Parathyroid adenoma (tissue), 2 donors: ENCODE data around the gene GABRQ.

Source experiments
- H2AFZ ChIP-seq: fragments of 300-600 bp; sonication (generic); one replicate; pipeline ENCODE4 v1.7.0; 2017; ENCODE audit warnings: antibody characterized with exemption, mild to moderate bottlenecking
- H3K27ac ChIP-seq: fragments of 300-600 bp; sonication (generic); one replicate; pipeline ENCODE4 v1.7.0; 2017
- H3K27me3 ChIP-seq: fragments of 300-600 bp; sonication (generic); one replicate; pipeline ENCODE4 v1.7.0; 2017; ENCODE audit warnings: low read length; ENCODE audit not compliant: control insufficient read depth, insufficient read depth
- H3K36me3 ChIP-seq: fragments of 300-600 bp; sonication (generic); one replicate; pipeline ENCODE4 v1.7.0; 2017; ENCODE audit warnings: low read length; ENCODE audit not compliant: control insufficient read depth, insufficient read depth
- H3K4me1 ChIP-seq: fragments of 300-600 bp; sonication (generic); one replicate; pipeline ENCODE4 v1.7.0; 2017; ENCODE audit warnings: control low read depth
- H3K4me2 ChIP-seq: fragments of 300-600 bp; sonication (generic); one replicate; pipeline ENCODE4 v1.7.0; 2017; ENCODE audit warnings: low read length
- H3K4me3 ChIP-seq: fragments of 300-600 bp; sonication (generic); one replicate; pipeline ENCODE4 v1.7.0; 2017; ENCODE audit warnings: low read depth, low read length
- H3K79me2 ChIP-seq: fragments of 300-600 bp; sonication (generic); one replicate; pipeline ENCODE4 v1.7.0; 2017; ENCODE audit warnings: control low read depth
- H3K9ac ChIP-seq: fragments of 300-600 bp; sonication (generic); one replicate; pipeline ENCODE4 v1.7.0; 2017; ENCODE audit warnings: mild to moderate bottlenecking
- H3K9me3 ChIP-seq: fragments of 300-600 bp; sonication (generic); one replicate; pipeline ENCODE4 v1.7.0; 2017; ENCODE audit warnings: low read length; ENCODE audit not compliant: control insufficient read depth
- CTCF ChIP-seq: fragments of 300-600 bp; sonication (generic); IDR thresholded peaks from one replicate; pipeline ENCODE4 v1.7.0; 2017; ENCODE audit warnings: antibody characterized with exemption, mild to moderate bottlenecking
- donor health status: primary hyperparathyroidism.

The GABRQ gene

GRCh38 chrX:152656087-152656486 lies 18.4 kb downstream of the GABRQ start:
- H3K79me2 ChIP-seq = no peaks in the 10 kb centered on the region
- no peaks in the 10 kb centered on the region for H3K9me3 ChIP-seq
- no peaks in the 10 kb centered on the region for H3K27me3 ChIP-seq
- H3K4me1 ChIP-seq = no peaks in the 10 kb centered on the region
- no peak for TF ChIP-seq CTCF
- H3K27ac ChIP-seq = no peak overlapping the region
- no peak overlapping the region for H3K9ac ChIP-seq
- no peak overlapping the region for H2AFZ ChIP-seq
- no peak overlapping the region for H3K4me2 ChIP-seq
- H3K36me3 ChIP-seq = no peaks in the 10 kb centered on the region
- no peak overlapping the region for H3K4me3 ChIP-seq

- Histone ChIP-seq H3K27me3 (no peaks in the 10 kb centered on the region), H2AFZ (no peak overlapping the region), H3K4me3 (no peak overlapping the region), H3K9me3 (no peaks in the 10 kb centered on the region), H3K4me2 (no peak overlapping the region), H3K9ac (no peak overlapping the region), H3K79me2 (no peaks in the 10 kb centered on the region), H3K36me3 (no peaks in the 10 kb centered on the region), H3K27ac (no peak overlapping the region), H3K4me1 (no peaks in the 10 kb centered on the region)
- no peak for TF ChIP-seq CTCF
Observed at GRCh38 chrX:152656890-152657289, 19.2 kb downstream of the GABRQ start.

DNA sequence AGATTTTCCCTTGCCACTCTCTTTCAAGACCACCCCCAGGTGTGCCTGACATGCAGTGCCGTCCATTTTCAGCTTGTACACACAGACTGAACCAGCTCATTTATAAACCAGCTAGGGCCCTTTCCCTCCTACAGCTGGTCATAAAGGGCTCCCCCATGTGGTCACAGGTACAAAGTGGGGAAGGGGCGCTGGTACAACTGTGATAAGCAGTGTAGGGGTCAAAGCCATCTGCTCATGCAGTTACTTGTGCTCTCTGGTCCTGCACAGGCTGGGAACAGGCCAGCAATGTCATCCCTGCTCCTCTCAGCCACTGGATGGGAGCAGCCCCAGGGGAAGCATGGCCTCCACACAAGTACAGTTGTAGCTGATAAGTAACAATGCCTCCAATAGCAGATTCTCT lies 20.6 kb downstream of the GABRQ start:
- Histone ChIP-seq H3K27ac (no peak overlapping the region), H3K27me3 (no peaks in the 10 kb centered on the region), H3K79me2 (no peaks in the 10 kb centered on the region), H3K4me2 (no peak overlapping the region), H2AFZ (no peak overlapping the region), H3K4me3 (no peak overlapping the region), H3K4me1 (no peaks in the 10 kb centered on the region), H3K36me3 (no peaks in the 10 kb centered on the region), H3K9ac (no peak overlapping the region), H3K9me3 (no peaks in the 10 kb centered on the region)
- TF ChIP-seq CTCF = no peak

DNA sequence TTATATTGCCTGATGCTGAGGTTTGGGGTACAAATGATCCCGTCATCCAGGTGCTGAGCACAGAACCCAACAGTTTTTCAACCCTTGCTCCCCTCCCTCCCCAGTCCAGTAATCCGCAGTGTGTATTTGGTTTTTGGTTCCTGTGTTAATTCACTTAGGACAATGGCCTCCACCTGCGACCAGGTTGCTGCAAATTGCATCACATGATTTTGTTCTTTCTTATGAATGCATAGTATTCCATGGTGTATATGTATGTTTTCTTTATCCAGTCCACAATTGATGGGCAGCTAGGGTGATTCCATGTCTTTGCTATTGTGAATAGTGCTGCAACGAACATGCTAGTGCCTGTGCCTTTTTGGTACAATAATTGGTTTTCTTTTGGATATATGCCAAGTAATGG lies 25.4 kb downstream of the GABRQ start:
- Histone ChIP-seq H3K36me3 (no peaks in the 10 kb centered on the region), H3K4me1 (no peaks in the 10 kb centered on the region)

More for the DNA sequence above, 25.4 kb downstream of the GABRQ start:
- H3K27me3 ChIP-seq = no peaks in the 10 kb centered on the region
- H3K4me3 ChIP-seq = no peak overlapping the region
- no peak overlapping the region for H2AFZ ChIP-seq
- H3K79me2 ChIP-seq = no peaks in the 10 kb centered on the region
- H3K9me3 ChIP-seq = no peaks in the 10 kb centered on the region
- no peak overlapping the region for H3K4me2 ChIP-seq
- H3K27ac ChIP-seq = no peak overlapping the region
- H3K9ac ChIP-seq = no peak overlapping the region
- TF ChIP-seq CTCF = no peak
